Spleen (tissue), 7 donors: ENCODE measurements around the gene SEC14L1.

ENCODE experiments used
- POLR2AphosphoS5 ChIP-seq, 3 donors: sonication (generic); formaldehyde crosslinking; IDR thresholded peaks; one replicate each; pipeline ENCODE4 v1.5.1; 2017; ENCODE audit warnings: antibody characterized with exemption in 3 of 3
- TF ChIP-seq, protein P1 (sequence below), 11 experiments: fragments of 200-600 bp in 7 of 11; fragments of 450-650 bp in 4 of 11; sonication (generic) in 4 of 11; IDR thresholded peaks in 8 of 11; conservative IDR thresholded peaks in 3 of 11; 1 replicate in 7 of 11; 2 replicates in 4 of 11; pipeline versions ENCODE4 v1.4.0 to v1.8.0; 2016 to 2021; ENCODE audit warnings: antibody characterized with exemption in 11 of 11, inconsistent platforms in 4 of 11, mild to moderate bottlenecking in 1 of 11
- donor health status: DM: no; HTN: no; CAD: no; lungs with moderate emphysema.
- donor health status: DM: no; HTN: no; CAD: no.
- donor health status: DM: no; HTN: no; CAD: no.

DNA sequence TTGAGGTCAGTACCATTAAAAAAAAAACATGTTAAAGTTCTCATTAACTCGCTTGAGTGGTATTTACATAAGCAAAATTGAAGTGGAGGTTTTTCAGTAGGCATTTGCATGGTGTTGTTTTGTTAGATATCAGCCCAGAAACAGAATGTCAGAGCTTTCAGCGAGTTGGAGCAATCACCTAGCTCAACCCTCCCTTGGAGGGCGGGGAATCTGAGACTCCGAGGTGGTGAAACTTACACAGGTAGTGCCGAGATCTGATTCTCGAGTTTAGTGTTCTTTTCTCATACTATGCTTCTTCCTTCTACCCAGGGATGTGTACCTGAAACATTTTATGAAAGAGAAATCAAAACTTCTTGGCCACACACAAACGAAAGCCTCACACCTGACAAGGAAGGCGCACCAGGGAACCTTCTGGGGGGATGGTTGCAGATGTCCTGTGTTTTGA, 6.6 kb downstream of the SEC14L1 start:
- TF ChIP-seq, protein P1, sequence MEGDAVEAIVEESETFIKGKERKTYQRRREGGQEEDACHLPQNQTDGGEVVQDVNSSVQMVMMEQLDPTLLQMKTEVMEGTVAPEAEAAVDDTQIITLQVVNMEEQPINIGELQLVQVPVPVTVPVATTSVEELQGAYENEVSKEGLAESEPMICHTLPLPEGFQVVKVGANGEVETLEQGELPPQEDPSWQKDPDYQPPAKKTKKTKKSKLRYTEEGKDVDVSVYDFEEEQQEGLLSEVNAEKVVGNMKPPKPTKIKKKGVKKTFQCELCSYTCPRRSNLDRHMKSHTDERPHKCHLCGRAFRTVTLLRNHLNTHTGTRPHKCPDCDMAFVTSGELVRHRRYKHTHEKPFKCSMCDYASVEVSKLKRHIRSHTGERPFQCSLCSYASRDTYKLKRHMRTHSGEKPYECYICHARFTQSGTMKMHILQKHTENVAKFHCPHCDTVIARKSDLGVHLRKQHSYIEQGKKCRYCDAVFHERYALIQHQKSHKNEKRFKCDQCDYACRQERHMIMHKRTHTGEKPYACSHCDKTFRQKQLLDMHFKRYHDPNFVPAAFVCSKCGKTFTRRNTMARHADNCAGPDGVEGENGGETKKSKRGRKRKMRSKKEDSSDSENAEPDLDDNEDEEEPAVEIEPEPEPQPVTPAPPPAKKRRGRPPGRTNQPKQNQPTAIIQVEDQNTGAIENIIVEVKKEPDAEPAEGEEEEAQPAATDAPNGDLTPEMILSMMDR (IDR thresholded peaks at IDR 0.05 in 8 of 11, conservative IDR thresholded peaks at IDR 0.05 in 3 of 11): no peak
- peak in 1 of 3 donors; percentile 10 for TF ChIP-seq POLR2AphosphoS5 (IDR thresholded peaks at IDR 0.05)
